Spleen (tissue), 11 donors: ENCODE measurements around the gene ABCA12. TPM values are rescaled to one million over a fixed set of nuclear protein-coding genes. Genes with fewer than 3 reads are reported as not detected.

Experiments used
- DNase-seq: peaks from one replicate; pipeline ENCODE4 v3.0.0-alpha.2; 2020
- H3K27ac ChIP-seq, 8 donors: fragments of 200-600 bp; sonication (generic) in 7 of 8; 1 replicate in 4 of 8; 2 replicates in 4 of 8; pipeline versions ENCODE4 v1.5.0 to v1.8.0; 2016 to 2021; ENCODE audit warnings: inconsistent platforms in 4 of 8, mild to moderate bottlenecking in 4 of 8, moderate library complexity in 1 of 8
- H3K27me3 ChIP-seq, 7 donors: fragments of 200-600 bp; sonication (generic) in 6 of 7; replicated peaks in 1 of 7; 1 replicate in 4 of 7; 2 replicates in 3 of 7; pipeline versions ENCODE4 v1.5.0 to v1.8.0; 2016 to 2021; ENCODE audit warnings: inconsistent platforms in 3 of 7, mild to moderate bottlenecking in 1 of 7
- H3K36me3 ChIP-seq, 6 donors: fragments of 200-600 bp; sonication (generic) in 5 of 6; 1 replicate in 4 of 6; 2 replicates in 2 of 6; pipeline versions ENCODE4 v1.5.0 to v1.8.0; 2016 to 2021; ENCODE audit warnings: inconsistent platforms in 2 of 6
- H3K4me1 ChIP-seq, 6 donors: fragments of 200-600 bp; sonication (generic) in 5 of 6; 1 replicate in 3 of 6; 2 replicates in 3 of 6; pipeline versions ENCODE4 v1.5.0 to v1.8.0; 2016 to 2021; ENCODE audit warnings: inconsistent platforms in 3 of 6
- H3K4me3 ChIP-seq, 8 donors: fragments of 200-600 bp; sonication (generic) in 7 of 8; 1 replicate in 4 of 8; 2 replicates in 4 of 8; pipeline versions ENCODE4 v1.5.0 to v1.8.0; 2016 to 2021; ENCODE audit warnings: inconsistent platforms in 4 of 8, mild to moderate bottlenecking in 4 of 8, moderate library complexity in 2 of 8
- H3K9me3 ChIP-seq, 8 donors: fragments of 200-600 bp; sonication (generic) in 7 of 8; 1 replicate in 4 of 8; 2 replicates in 4 of 8; pipeline versions ENCODE4 v1.5.0 to v1.8.0; 2016 to 2021; ENCODE audit warnings: inconsistent platforms in 4 of 8
- POLR2A ChIP-seq, 3 donors: fragments of 450-650 bp; IDR thresholded peaks; one replicate each; pipeline ENCODE4 v1.5.1; 2017; ENCODE audit warnings: antibody characterized with exemption in 3 of 3, mild to moderate bottlenecking in 1 of 3
- POLR2AphosphoS5 ChIP-seq, 3 donors: sonication (generic); formaldehyde crosslinking; IDR thresholded peaks; one replicate each; pipeline ENCODE4 v1.5.1; 2017; ENCODE audit warnings: antibody characterized with exemption in 3 of 3
- WGBS, 5 donors: extraction: QIAGEN DNeasy Blood & Tissue Kit in 3 of 5; methylation state at CpG; one replicate each; pipeline versions ENCODE4 v1.1.5 to v1.1.7; 2013 to 2018; 5-methylcytosine and 5-hydroxymethylcytosine counted together
- intact Hi-C: fragments of 100-400 bp; cut with DNase I; formaldehyde crosslinking; loops from one replicate; pipeline ENCODE4 v1.15.0; 2023; ENCODE audit warnings: low total_unique reads
- polyA plus RNA-seq, 3 donors: library from polyadenylated mRNA; stranded (reverse); fragments of 200-250 nt; gene quantifications; one replicate each; pipeline ENCODE4 v1.2.1, GENCODE V29; 2013
- total RNA-seq, 7 donors: library from RNA; depleted of rRNA in 3 of 7; stranded (reverse); fragments of >200 nt in 3 of 7; fragmentation: NEBNext Ultra II Directional in 4 of 7; extraction: Animal tissue kit (Norgen Biotek cat#: 25700) in 4 of 7; gene quantifications; one replicate each; pipeline versions ENCODE4 v1.1.0 to v1.2.1, GENCODE V29; 2016 to 2021
- TF ChIP-seq, protein P1 (sequence below), 11 experiments: fragments of 200-600 bp in 7 of 11; fragments of 450-650 bp in 4 of 11; sonication (generic) in 4 of 11; IDR thresholded peaks in 8 of 11; conservative IDR thresholded peaks in 3 of 11; 1 replicate in 7 of 11; 2 replicates in 4 of 11; pipeline versions ENCODE4 v1.4.0 to v1.8.0; 2016 to 2021; ENCODE audit warnings: antibody characterized with exemption in 11 of 11, inconsistent platforms in 4 of 11, mild to moderate bottlenecking in 1 of 11
- donor health status: healthy with polysubstance abuse.
- donor health status: DM: no; HTN: no; CAD: no; lungs with moderate emphysema.
- donor health status: DM: no; HTN: no; CAD: no.
- donor health status: Bipolar disorder and iron deficiency.
- donor health status: healthy.
- donor health status: DM: no; HTN: no; CAD: no.
- donor health status: DM: yes; HTN: yes; CAD: no.

The ABCA12 gene
- total and polyA plus RNA-seq, 10 donors = not detected

DNA sequence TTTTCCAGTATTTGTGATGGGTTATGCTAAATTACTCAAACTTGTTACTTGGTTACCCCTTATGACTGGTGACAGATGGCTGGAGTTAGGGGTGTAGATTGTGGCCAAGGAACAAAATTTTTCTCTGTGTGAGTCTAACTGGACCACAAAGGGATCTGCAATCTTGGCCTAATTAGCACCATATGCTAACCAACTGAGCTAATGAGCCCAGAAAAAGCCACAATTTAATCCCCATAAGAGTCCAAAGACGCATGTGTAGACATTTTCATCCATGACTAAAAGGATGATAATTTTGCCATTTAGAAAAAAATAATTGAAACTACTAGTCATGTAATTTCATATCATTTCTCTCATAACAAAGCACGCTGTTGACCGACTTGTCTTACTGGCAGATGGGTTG is 151.2 kb downstream of the ABCA12 start:
- WGBS, 5 donors = 87 to 98% (median 96%) methylated on average over 3 of the region's 3 CpGs
- no peak for DNase-seq
- intact Hi-C loops = no loop called here

DNA sequence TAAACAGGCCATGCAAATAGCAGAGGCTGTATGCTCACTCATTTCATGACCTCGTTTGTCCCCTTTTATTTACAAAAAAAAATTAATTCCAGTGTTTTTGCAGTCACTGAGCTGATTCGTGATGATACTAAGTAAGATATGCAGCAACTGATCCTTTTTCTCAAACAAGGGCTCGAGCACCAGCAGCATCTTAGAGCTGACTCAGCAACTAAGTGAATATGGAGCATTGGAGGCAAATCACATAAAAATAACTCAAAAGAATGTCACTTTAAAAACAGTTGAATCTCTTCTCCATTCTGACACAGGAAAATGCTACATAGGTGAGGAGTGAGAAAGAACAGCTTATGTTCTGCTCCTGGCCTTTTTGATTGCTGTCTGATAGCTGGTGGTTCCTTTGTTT is 152.8 kb downstream of the ABCA12 start:
- intact Hi-C loops = no loop called here
- Histone ChIP-seq H3K27me3 (no peaks in the 10 kb centered on the region), H3K9me3 (no peaks in the 10 kb centered on the region), H3K27ac (no peak overlapping the region), H3K4me3 (no peak overlapping the region), H3K36me3 (no peaks in the 10 kb centered on the region), H3K4me1 (no peaks in the 10 kb centered on the region)
- WGBS, 5 donors = 60 to 72% (median 62%) methylated on average over 3 of the region's 3 CpGs
- TF ChIP-seq POLR2A (IDR thresholded peaks at IDR 0.05) (no peak), POLR2AphosphoS5 (IDR thresholded peaks at IDR 0.05) (no peak)
- TF ChIP-seq, protein P1, sequence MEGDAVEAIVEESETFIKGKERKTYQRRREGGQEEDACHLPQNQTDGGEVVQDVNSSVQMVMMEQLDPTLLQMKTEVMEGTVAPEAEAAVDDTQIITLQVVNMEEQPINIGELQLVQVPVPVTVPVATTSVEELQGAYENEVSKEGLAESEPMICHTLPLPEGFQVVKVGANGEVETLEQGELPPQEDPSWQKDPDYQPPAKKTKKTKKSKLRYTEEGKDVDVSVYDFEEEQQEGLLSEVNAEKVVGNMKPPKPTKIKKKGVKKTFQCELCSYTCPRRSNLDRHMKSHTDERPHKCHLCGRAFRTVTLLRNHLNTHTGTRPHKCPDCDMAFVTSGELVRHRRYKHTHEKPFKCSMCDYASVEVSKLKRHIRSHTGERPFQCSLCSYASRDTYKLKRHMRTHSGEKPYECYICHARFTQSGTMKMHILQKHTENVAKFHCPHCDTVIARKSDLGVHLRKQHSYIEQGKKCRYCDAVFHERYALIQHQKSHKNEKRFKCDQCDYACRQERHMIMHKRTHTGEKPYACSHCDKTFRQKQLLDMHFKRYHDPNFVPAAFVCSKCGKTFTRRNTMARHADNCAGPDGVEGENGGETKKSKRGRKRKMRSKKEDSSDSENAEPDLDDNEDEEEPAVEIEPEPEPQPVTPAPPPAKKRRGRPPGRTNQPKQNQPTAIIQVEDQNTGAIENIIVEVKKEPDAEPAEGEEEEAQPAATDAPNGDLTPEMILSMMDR (IDR thresholded peaks at IDR 0.05 in 8 of 11, conservative IDR thresholded peaks at IDR 0.05 in 3 of 11) = no peak
- DNase-seq = no peak

More for the DNA sequence above, 151.2 kb downstream of the ABCA12 start:
- TF ChIP-seq, protein P1 (IDR thresholded peaks at IDR 0.05 in 8 of 11, conservative IDR thresholded peaks at IDR 0.05 in 3 of 11) = no peak
- TF ChIP-seq POLR2A (IDR thresholded peaks at IDR 0.05) (no peak), POLR2AphosphoS5 (IDR thresholded peaks at IDR 0.05) (no peak)
- Histone ChIP-seq H3K27ac (no peak overlapping the region), H3K36me3 (no peaks in the 10 kb centered on the region), H3K9me3 (no peaks in the 10 kb centered on the region), H3K4me1 (no peaks in the 10 kb centered on the region), H3K4me3 (no peak overlapping the region), H3K27me3 (no peaks in the 10 kb centered on the region)

DNA sequence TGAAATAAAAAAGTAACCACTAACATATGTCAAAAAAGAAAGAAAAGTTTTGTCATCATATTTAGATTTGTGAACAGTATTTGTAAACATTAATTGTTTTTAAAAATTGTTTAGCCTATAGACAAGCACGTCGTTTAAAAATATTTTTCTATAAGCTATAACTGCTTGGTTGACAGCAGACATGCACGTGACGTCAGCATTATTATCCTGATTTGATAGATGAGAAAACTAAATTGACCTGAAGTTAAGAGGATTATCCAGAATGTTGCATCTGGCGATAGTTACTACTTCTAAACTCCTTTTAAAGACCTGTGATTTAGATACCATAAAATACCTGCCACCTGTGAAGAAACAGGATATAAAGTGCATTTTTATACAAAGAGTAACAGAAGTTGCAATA is 172.0 kb downstream of the ABCA12 start:
- no peaks in the 10 kb centered on the region for H3K4me1 ChIP-seq
- WGBS, 5 donors = 82 to 94% (median 88%) methylated on average over 5 of the region's 5 CpGs
- H3K9me3 ChIP-seq = peaks cover 0 to 18% (median 11%) of the 10 kb centered on the region in 8 donors
- H3K27me3 ChIP-seq = no peaks in the 10 kb centered on the region
- no peak overlapping the region for H3K27ac ChIP-seq
- TF ChIP-seq POLR2AphosphoS5 (IDR thresholded peaks at IDR 0.05) (no peak), POLR2A (IDR thresholded peaks at IDR 0.05) (no peak)
- TF ChIP-seq, protein P1 (IDR thresholded peaks at IDR 0.05 in 8 of 11, conservative IDR thresholded peaks at IDR 0.05 in 3 of 11) = no peak
- no peaks in the 10 kb centered on the region for H3K36me3 ChIP-seq
- intact Hi-C loops = no loop called here
- H3K4me3 ChIP-seq = no peak overlapping the region
- DNase-seq = no peak

DNA sequence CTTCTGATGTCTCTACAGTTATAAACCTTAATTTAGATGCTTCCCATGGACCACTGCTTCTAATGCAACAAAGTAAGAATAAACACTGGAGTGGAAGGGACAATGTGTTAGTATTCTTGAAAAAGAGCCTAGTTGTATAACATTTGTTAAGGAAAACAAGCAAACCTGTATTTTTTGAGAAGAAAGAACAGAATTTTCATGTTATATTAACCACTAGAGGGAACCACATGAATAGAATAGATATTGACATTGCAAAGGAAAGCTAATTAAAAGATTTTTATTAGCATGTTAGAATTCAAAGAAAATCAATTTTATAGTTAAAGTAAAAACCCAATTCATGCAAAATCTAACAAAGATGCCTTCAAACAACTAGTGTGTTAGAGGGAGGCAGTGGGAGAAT is 177.7 kb downstream of the ABCA12 start:
- Histone ChIP-seq H3K27ac (no peak overlapping the region), H3K4me3 (no peak overlapping the region), H3K4me1 (no peaks in the 10 kb centered on the region), H3K27me3 (no peaks in the 10 kb centered on the region), H3K9me3 (peaks cover 0 to 18% (median 8%) of the 10 kb centered on the region in 8 donors), H3K36me3 (no peaks in the 10 kb centered on the region)
- TF ChIP-seq POLR2AphosphoS5 (IDR thresholded peaks at IDR 0.05) (no peak), POLR2A (IDR thresholded peaks at IDR 0.05) (no peak)
- TF ChIP-seq, protein P1 (IDR thresholded peaks at IDR 0.05 in 8 of 11, conservative IDR thresholded peaks at IDR 0.05 in 3 of 11) = no peak
- DNase-seq = no peak
- intact Hi-C loops = no loop called here
